Measurements from ENCODE around the gene SACS. TPM values are rescaled to one million over a fixed set of nuclear protein-coding genes. Genes with fewer than 3 reads are reported as not detected.
A peak's percentile ranks its signal among the peaks of the same experiment; 100 is the strongest.
"Not testable (repeated sequence)": the region's sequence is repeated elsewhere in the genome, so short reads cannot be mapped to it uniquely, and the experiment has no call there.

Gene SACS
- total RNA-seq, 4 donors from 2014 or later, result 4.4 to 7.6 (median 5.5) TPM

DNA sequence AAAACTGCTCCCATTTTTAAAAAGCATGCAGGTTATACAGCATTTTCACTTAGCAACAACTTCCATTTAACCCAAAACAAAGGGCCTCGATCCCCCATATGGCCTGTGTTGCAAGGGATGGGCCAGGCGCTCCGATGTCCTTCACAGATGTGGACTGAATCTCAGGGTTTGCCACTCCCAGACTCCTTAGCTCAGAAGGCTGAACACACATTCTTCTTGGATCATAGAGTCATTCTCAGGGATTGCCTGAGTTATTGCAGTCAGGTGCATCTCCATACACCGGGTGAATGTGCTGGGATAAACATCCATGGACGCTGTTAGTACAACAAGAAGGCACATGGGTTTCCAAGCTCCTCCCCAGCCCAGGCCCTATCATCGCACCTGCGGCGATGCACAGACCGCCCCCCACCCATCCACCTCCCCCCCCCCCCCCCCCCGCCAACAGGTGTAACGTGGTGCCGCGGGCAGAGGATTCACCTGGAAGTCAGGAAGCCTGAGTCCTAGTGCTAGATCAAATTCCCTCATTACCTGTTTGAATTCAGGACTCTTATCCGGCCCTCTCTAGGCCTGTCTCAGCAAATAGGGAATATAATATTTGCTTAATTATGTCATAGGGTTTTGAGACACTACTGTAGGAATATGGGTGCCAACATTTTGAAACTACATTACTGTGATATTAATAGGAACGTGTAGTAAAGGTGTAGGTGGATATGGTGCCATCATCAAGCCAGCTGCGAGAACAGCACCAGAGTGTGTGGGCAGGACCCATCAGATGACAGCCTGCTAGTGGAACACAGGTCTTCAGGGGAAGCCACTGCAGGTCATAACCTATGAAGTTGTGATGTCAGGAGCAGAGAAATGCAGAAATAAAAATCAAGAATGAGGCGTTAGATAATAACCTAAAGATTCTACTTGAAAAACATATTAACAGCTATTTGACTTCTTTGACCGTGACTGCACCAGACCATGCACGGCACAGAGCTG is 110.9 kb downstream of the SACS start:
- in situ Hi-C loops (cut with MboI; ENCODE audit: low pct_ligation_motif_present in 1 of 4, low pct_unique_long_range_greater_than_20kb in 1 of 4, low sequenced_read_pairs in 3 of 4), result no loop called here

GRCh38 chr13:23321535-23322241 is 111.8 kb downstream of the SACS start:
- H3K4me3 ChIP-seq, result peak overlapping the region in 3 of 4 donors; percentile 3 to 6 (median 5)

More for the DNA sequence above, 110.9 kb downstream of the SACS start:
- Histone ChIP-seq H3K9me3 (no peaks in the 10 kb centered on the region), H3K27ac (peak overlapping the region in 1 of 4 donors; percentile 18), H3K36me3 (no peaks in the 10 kb centered on the region), H3K27me3 (no peaks in the 10 kb centered on the region), H3K4me1 (peaks cover 0 to 12% (median 6%) of the 10 kb centered on the region in 4 donors), H3K4me3 (no peak overlapping the region)
- TF ChIP-seq POLR2AphosphoS5 (IDR thresholded peaks at IDR 0.05) (no peak), POLR2A (IDR thresholded peaks at IDR 0.05) (no peak)
- DNase-seq, result no peak
- 83 to 86% methylated on average over 5 to 19 of the region's 19 CpGs for WGBS, 2 donors (ENCODE audit: low coverage in 1 of 2)
- intact Hi-C loops (cut with DNase I; ENCODE audit: low total_unique reads), result no loop called here

DNA sequence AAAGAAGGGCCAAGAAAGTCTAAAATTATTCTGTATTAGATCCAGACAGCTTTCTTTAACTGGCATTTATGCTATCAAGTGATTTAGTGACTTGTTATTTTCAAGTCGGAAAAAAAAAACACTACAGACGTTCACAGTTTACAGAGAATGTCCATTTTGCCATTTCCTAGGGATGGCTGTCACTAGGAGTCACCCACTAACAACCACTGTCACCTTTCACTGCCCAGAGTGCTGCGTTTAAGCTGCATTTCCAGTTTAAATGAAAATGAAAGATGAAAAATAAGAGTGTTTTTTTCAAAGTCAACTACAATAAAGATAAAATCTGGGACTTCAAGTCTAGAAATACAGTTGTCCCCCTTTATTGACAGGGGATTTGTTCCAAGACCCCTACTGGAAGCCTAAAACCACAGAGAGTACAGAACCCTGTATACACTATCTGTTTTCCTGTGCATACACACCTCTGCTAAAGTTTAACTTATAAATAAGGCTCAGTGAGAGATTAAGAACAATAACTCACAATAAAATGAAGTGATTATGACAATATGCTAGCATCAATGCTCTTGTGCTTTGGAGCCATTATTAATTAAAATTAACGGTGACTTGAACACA is 112.5 kb downstream of the SACS start:
- DNase-seq, result no peak
- in situ Hi-C loops (cut with MboI; ENCODE audit: low pct_ligation_motif_present in 1 of 4, low pct_unique_long_range_greater_than_20kb in 1 of 4, low sequenced_read_pairs in 3 of 4), result no loop called here
- Histone ChIP-seq H3K9me3 (no peaks in the 10 kb centered on the region), H3K27ac (peak overlapping the region in 3 of 4 donors; percentile 17 to 29 (median 18)), H3K27me3 (no peaks in the 10 kb centered on the region), H3K4me1 (peaks cover 0 to 12% (median 6%) of the 10 kb centered on the region in 4 donors), H3K4me3 (peak overlapping the region in 3 of 4 donors; percentile 3 to 6 (median 5)), H3K36me3 (no peaks in the 10 kb centered on the region)
- no peak for TF ChIP-seq POLR2A (IDR thresholded peaks at IDR 0.05)
- TF ChIP-seq, protein P1, sequence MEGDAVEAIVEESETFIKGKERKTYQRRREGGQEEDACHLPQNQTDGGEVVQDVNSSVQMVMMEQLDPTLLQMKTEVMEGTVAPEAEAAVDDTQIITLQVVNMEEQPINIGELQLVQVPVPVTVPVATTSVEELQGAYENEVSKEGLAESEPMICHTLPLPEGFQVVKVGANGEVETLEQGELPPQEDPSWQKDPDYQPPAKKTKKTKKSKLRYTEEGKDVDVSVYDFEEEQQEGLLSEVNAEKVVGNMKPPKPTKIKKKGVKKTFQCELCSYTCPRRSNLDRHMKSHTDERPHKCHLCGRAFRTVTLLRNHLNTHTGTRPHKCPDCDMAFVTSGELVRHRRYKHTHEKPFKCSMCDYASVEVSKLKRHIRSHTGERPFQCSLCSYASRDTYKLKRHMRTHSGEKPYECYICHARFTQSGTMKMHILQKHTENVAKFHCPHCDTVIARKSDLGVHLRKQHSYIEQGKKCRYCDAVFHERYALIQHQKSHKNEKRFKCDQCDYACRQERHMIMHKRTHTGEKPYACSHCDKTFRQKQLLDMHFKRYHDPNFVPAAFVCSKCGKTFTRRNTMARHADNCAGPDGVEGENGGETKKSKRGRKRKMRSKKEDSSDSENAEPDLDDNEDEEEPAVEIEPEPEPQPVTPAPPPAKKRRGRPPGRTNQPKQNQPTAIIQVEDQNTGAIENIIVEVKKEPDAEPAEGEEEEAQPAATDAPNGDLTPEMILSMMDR (IDR thresholded peaks at IDR 0.05), result no peak
- no peak for TF ChIP-seq EP300 (IDR thresholded peaks at IDR 0.05; ENCODE audit: low read depth)
- TF ChIP-seq POLR2AphosphoS5 (IDR thresholded peaks at IDR 0.05), result no peak
- 27 to 29% methylated on average over 4 of the region's 4 CpGs for WGBS, 2 donors (ENCODE audit: low coverage in 1 of 2)
- intact Hi-C loops (cut with DNase I; ENCODE audit: low total_unique reads), result no loop called here

More at GRCh38 chr13:23321535-23322241, 111.8 kb downstream of the SACS start:
- Histone ChIP-seq H3K9me3 (no peaks in the 10 kb centered on the region), H3K27ac (peak overlapping the region in 3 of 4 donors; percentile 17 to 29 (median 18)), H3K4me1 (peaks cover 0 to 12% (median 6%) of the 10 kb centered on the region in 4 donors), H3K36me3 (no peaks in the 10 kb centered on the region), H3K27me3 (no peaks in the 10 kb centered on the region)
- WGBS, 2 donors (ENCODE audit: low coverage in 1 of 2), result 32 to 41% methylated on average over 6 of the region's 6 CpGs
- peak; percentile 17 for DNase-seq
- TF ChIP-seq POLR2AphosphoS5 (IDR thresholded peaks at IDR 0.05) (peak in 2 of 3 donors; percentile 20 to 25), POLR2A (IDR thresholded peaks at IDR 0.05) (no peak)
- intact Hi-C loops (cut with DNase I; ENCODE audit: low total_unique reads) (no loop called here), in situ Hi-C loops (cut with MboI; ENCODE audit: low pct_ligation_motif_present in 1 of 4, low pct_unique_long_range_greater_than_20kb in 1 of 4, low sequenced_read_pairs in 3 of 4) (no loop called here)

DNA sequence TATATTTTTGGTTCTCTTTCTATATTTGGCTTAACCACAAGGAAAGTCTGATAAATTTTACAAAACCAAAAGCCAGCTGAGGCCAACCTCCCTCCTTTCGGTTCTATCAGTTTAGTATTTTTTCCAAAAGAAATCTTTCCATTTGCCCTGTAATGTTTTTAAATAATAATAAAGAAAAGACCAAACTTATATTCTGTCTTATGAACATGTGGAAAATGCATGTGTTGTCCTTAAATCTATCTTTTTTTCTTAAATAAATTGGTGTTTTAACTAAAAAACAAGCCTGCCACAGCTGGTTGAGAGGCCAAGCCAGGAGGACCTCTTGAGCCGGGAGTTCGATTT is 113.6 kb downstream of the SACS start:
- Histone ChIP-seq H3K27me3 (no peaks in the 10 kb centered on the region), H3K4me3 (no peak overlapping the region), H3K4me1 (peaks cover 0 to 12% (median 6%) of the 10 kb centered on the region in 4 donors), H3K9me3 (no peaks in the 10 kb centered on the region), H3K27ac (no peak overlapping the region), H3K36me3 (no peaks in the 10 kb centered on the region)
- 70 to 74% methylated on average over 3 of the region's 3 CpGs for WGBS, 2 donors (ENCODE audit: low coverage in 1 of 2)
- in situ Hi-C loops (cut with MboI; ENCODE audit: low pct_ligation_motif_present in 1 of 4, low pct_unique_long_range_greater_than_20kb in 1 of 4, low sequenced_read_pairs in 3 of 4) (no loop called here), intact Hi-C loops (cut with DNase I; ENCODE audit: low total_unique reads) (no loop called here)
- no peak for DNase-seq
- TF ChIP-seq POLR2A (IDR thresholded peaks at IDR 0.05) (no peak), POLR2AphosphoS5 (IDR thresholded peaks at IDR 0.05) (no peak), EP300 (IDR thresholded peaks at IDR 0.05; ENCODE audit: low read depth) (no peak)
- TF ChIP-seq, protein P1 (IDR thresholded peaks at IDR 0.05), result no peak

DNA sequence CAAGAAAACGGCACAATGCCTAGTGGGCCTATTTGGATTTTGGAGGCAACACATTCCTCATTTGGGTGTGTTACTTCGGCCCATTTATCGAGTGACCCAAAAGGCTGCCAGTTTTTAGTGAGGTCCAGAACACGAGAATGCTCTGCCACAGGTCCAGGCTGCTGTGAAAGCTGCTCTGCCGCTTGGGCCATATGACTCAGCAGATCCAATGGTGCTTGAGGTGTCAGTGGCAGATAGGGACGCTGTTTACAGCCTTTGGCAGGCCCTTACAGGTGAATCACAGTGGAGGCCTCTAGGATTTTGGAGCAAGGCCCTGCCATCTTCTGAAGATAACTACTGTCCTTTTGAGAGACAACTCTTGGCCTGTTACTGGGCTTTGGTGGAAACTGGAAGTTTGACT is 118.7 kb downstream of the SACS start:
- H3K4me1 ChIP-seq; H3K4me3 ChIP-seq; intact Hi-C loops (cut with DNase I; ENCODE audit: low total_unique reads); H3K9me3 ChIP-seq; DNase-seq; H3K27ac ChIP-seq; in situ Hi-C loops (cut with MboI; ENCODE audit: low pct_ligation_motif_present in 1 of 4, low pct_unique_long_range_greater_than_20kb in 1 of 4, low sequenced_read_pairs in 3 of 4); H3K27me3 ChIP-seq; H3K36me3 ChIP-seq: not testable (repeated sequence)
- WGBS, 2 donors (ENCODE audit: low coverage in 1 of 2), result 70% methylated on average over 6 of the region's 6 CpGs; no CpG with 5 or more reads in 1 of the 2 donors
